Stimulated activated CD8-positive, alpha-beta memory T cell treated with anti-CD3 and anti-CD28 coated beads, Interleukin-4, amount 100 ng/mL, for 24 hours (primary cell): ENCODE data around the gene UBE2N.
"Not testable (repeated sequence)": the region's sequence is repeated elsewhere in the genome, so short reads cannot be mapped to it uniquely, and the experiment has no call there.

Source experiments
- DNase-seq: peaks from one replicate; pipeline ENCODE4 v3.0.0-alpha.2; 2020; ENCODE audit warnings: low read depth

The UBE2N gene

DNA sequence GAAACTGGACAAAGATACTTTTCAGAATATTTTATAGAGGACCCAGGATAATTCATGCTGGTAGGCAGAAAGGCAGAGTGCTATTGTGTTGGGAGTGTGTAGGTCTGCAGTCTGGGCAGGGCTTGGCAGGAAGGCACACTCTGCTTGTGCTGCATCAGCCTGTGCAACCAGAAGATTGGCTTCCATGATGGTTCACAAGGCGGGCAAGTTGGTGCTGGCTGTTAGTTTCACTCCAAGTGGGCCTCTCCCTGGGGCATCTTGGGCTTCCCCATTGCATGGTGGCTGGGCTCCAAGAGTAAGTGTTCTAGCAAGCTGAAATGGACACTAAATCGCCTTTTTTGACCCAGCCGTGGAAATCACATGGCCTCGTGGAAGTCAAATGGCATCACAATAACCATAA, 1.8 kb upstream of the UBE2N start:
- no peak for DNase-seq

DNA sequence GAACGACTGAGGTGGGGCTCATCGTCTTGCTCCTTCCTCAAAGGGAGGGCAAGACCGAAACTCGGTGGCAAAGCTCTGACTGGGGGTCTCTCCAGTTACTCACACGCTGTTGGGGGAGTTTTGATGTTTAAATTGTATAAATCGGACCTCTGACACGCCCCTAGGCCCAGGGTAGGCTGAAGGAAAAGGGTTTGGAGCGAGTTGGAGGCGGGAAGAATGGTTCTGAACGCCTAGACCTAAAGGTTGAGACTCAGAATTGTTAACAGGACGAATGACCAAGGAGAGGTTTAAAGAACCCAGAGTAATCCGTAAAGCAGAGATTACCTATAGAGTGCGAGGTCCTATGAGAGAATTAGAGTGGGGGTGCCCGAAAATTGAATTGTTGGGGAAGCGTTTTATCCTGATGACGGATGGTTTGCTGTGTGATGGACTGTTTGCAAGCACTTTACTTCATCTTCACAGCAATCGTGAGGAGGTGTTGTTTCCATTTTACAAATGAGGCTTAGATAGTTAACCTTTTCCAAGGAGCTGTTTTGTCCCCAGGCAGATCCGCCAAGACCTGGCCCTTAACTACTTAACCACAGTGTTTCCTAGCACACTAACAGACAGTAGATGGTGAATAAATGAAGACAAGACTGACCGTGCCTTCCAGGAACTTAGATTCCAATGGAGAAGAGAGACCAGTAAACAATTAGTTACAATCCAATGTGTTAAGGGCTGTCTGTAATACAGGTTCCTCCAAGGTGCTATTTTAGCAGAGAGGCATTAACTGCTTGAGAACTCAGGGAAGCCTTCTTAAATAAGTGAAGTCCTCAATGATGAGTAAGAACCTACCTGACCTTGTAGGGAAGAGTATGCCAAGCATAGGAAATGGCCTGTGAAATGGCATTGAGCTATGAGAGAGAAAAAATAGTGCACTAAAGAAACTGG, 929 bp upstream of the UBE2N start:
- no peak for DNase-seq

- DNase-seq, result peak; percentile 19
These were observed 598 bp downstream of the UBE2N start for GRCh38 chr12:93441081-93441616.

DNA sequence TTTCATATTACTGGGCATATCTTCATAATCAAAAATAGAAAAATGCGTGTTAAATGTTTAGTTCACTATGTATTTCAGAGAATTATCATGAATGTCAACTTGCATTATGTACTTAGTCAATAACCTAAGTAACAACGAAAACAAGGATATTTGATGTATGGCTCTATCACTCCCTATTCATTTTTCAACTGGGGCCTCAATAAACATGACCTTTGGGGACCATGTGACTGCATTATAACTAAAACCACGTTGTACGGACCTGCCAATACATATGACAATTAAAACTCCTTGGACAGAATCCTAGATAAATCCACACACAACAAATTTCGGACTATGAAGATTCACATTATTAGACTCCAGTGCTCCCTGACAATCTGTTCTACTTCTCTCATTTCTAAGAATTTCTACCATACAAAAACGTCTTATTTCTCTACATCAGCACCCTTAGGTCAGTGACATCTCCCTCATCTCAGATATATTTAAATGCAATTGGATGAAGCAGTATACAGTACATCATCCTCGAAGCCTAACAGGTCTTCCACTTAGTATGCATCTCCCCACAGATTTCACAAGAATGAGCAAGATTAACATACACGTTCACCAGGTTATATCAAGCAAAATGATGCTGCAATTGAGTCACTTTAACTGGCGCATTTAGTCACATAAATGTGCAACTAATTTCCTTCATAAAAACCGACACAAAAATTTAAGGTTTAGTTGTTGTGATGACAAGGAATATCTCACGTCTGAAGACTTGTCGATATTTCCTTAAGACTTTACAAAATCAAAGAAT, 1.5 kb downstream of the UBE2N start:
- DNase-seq, result no peak

GRCh38 chr12:93438266-93439050, 3.3 kb downstream of the UBE2N start:
- DNase-seq, result no peak

GRCh38 chr12:93434256-93434865, 7.4 kb downstream of the UBE2N start:
- DNase-seq, result no peak

DNA sequence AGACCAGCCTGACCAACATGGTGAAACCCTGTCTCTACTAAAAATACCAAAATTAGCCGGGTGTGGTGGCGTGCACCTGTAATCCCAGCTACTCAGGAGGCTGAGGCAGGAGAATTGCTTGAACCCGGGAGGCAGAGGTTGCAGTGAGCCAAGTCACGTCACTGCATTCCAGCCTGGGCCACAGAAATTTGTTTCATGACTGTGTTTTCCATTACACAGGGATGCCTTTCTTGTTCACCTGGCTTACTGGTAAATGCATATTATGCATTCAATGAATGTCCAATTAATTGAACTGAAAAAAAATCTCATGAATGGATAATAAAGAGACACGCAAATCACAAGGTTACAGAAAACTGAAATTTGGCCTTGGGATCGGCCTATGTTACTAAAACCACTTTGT, 9.7 kb downstream of the UBE2N start:
- DNase-seq, result not testable (repeated sequence)

DNA sequence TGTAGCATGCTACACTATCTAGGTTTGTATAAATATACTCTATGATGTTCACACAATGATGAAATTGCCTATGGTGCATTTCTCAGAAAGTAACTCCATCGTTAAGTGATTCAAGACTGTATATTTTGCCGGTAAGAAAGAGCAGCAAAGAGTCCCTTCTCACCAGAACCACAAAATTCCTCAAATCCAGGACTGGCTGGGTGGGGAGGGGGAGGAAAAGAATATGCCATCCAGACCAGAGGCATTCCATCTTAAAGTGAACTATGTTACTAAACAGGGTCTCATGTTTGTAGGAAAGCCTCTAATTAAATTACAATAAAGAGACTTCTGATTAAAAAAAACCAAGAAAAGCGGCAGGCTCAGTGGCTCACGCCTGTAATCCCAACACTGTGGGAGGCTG, 11.5 kb downstream of the UBE2N start:
- DNase-seq, result no peak

DNA sequence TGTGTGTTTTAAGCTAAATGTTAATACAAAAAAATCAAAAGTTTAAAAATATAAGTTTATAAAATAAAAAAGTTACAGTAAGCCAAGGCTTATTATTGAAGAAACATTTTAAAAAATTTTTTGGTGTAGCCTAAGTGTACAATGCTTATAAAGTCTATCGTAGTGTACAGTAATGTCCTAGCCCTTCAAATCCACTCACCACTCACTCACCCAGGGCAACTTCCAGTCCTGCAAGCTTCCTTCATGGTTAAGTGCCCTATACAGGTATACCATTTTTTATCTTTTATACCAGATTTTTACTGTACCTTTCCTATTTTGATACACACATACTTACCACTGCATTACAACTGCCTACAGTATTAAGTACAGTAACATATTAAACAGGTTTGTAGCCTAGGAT, 11.9 kb downstream of the UBE2N start:
- no peak for DNase-seq

GRCh38 chr12:93429448-93429847, 12.3 kb downstream of the UBE2N start:
- DNase-seq, result no peak

DNA sequence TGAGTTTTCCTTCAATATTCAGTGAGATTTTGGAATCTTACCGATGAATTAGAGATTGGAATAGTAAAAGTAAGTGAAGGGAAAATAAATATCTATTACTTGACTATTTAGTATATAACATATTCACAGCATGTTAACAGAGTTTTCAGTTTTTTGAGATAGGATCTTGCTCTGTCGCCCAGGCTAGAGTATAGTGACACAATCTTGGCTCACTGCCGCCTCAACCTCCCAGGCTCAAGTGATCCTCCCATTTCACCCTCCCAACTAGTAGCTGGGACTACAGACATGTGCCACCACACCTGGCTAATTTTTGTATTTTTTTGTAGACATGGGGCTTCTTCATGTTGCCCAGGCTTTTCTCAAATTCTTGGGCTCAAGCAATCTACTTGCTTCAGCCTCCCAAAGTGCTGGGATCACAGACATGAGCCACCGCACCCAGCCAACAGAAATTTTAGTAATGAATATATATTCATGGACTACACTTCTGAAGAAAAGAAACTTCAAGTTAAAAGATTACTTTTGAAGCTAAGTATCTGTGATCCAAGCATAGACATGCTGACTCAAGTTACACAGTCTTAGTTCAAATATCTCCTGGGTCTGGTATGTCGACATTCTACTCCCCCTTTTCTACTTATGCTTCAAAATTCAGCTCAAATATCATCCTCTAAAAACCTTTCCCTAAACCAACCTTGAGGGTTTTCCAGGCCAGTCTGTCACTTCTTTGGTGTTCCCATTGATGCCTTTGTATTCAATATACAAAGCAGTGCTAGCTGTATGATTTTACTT, 13.8 kb downstream of the UBE2N start:
- DNase-seq, result no peak

GRCh38 chr12:93426412-93426805, 15.3 kb downstream of the UBE2N start:
- DNase-seq, result no peak

DNA sequence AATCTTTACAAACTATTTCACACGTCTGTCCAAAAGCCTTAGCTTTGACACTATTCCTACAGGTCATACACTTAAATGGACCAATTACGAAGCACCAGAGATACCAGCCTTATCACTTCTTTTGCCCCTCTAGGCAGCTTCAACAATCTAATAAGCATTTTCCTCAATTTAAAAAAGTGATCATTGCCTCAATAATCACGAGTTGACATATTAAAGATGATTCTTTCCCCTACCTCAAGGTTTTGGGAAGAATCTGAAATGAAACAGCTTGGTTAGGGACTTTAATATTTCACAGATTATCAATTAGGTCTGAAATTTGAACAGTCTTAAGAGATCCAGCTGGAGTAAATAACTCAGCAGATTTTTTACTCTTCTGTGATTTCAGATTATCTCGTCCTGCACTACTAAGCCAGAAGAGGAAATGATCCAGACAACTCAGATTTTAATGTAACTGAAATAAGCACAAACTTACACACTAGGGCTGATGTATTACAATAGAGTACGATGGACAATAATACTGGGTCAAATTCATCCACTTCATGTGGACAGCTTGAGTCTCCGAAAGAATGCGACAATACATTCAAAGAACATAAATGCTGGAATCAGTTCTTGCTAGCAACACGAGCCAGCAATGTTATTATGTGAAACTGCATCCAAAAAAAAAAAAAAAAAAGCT, 15.9 kb downstream of the UBE2N start:
- no peak for DNase-seq

DNA sequence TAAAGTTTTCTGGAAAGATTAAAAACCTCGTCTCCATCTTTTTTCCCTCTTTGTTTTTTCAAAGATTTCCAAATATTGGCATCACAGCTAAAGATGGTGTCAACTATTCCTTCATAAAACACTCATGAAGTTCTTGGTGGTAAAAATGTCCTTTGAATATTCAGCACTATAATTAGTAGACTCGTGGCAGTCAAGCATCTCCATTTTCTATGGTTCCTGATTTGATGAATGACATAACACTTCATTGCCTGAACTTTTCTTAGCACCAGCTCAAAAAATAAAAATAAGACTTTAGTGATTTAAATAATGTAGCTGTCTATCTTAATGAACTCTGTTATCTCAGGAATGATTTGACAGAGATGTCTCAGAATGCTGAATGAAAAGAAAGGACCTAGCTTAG, 19.7 kb downstream of the UBE2N start:
- no peak for DNase-seq

DNA sequence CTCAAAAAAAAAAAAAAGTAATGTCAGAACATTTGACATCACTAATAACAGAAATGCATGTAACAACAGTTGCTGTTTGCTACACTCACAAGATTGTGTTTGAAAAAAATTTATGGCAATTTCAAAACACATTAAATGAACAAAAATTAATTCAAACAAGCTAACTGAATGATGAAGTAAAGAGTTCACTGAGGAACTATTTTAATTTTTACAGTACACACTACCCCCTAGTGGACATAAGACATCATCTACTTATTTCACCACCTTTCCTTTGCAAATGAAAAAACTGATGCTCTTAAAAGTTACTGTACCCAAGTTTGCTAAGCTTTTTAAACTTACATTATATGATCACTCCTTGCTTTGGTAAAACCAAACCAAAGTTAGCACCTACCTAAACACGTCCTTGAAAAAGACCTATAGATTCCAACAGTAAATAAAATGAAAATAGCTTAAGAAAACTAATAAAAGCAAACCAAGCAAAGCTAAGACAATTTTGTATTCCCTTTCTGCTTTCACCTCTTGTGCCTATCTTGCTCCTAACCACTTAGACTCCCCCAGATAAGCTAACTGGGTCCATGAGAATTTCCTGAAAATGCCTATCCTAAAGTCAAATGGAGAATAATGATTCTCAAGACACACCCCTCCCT, 22.2 kb downstream of the UBE2N start:
- no peak for DNase-seq

DNA sequence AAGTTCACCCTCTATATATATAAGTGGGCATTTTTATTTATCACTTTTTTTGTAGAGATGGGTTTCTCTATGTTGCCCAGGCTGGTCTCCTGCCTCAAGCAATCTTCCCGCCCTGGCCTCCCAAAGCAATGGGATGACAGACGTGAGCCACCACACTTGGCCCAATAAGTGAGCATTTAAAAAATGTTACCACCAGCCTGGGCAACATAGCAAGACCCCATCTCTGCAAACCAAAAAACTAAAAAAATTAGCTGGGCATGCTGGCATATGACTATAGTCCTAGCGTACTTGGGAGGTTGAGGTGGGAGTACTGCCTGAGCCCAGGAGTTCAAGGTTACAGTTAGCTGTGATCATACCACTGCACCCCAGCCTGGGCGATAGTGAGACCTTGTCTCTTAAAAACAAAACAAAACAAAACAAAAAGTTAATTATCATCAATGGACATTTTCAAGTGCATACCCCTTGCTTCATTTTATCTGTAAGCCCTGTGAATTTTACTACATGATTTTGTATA, 23.7 kb downstream of the UBE2N start:
- DNase-seq, result no peak

- DNase-seq, result no peak
These were observed 25.9 kb downstream of the UBE2N start for GRCh38 chr12:93415723-93416464.

DNA sequence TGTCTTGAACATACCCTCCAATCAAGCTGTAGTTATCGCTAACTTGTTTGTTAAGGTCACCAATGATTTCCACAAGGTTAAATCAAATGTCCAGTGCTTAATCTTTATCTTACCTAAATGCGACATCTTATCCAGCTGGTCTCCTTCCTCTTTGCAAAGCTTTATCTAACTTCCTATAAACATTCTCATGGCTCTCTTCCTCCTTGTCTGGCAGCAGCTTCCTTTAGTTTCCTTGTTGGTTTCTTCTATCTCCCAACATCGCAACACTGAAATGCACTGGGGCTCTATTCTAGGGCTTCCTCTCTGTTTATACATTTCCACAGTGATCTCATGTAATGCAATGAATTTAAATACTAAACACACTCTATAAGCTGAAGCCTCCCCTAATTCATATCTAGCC, 28.7 kb downstream of the UBE2N start:
- DNase-seq, result no peak

GRCh38 chr12:93412396-93412795, 29.4 kb downstream of the UBE2N start:
- not testable (repeated sequence) for DNase-seq
